Keratinocyte (primary cell): ENCODE results near the gene PPP4R4.

Experiments
- EZH2 ChIP-seq: IDR thresholded peaks from one replicate; pipeline ENCODE4 v1.6.1; 2012; ENCODE audit warnings: inconsistent platforms, mild to moderate bottlenecking, low read length, moderate library complexity
- TF ChIP-seq, protein P1 (sequence below), 3 experiments: IDR thresholded peaks in 1 of 3; conservative IDR thresholded peaks in 1 of 3; optimal IDR thresholded peaks in 1 of 3; 2 replicates in 2 of 3; 3 replicates in 1 of 3; pipeline versions ENCODE3 to v1.5.1; 2011; ENCODE audit warnings: low read length in 3 of 3, mild to moderate bottlenecking in 3 of 3, moderate library complexity in 2 of 3, control low read depth in 1 of 3, inconsistent platforms in 1 of 3; ENCODE audit not compliant: insufficient read depth in 2 of 3; ENCODE audit errors: extremely low read depth in 1 of 3

GRCh38 chr14:94173471-94173884 is 644 bp upstream of the PPP4R4 start:
- TF ChIP-seq, protein P1, sequence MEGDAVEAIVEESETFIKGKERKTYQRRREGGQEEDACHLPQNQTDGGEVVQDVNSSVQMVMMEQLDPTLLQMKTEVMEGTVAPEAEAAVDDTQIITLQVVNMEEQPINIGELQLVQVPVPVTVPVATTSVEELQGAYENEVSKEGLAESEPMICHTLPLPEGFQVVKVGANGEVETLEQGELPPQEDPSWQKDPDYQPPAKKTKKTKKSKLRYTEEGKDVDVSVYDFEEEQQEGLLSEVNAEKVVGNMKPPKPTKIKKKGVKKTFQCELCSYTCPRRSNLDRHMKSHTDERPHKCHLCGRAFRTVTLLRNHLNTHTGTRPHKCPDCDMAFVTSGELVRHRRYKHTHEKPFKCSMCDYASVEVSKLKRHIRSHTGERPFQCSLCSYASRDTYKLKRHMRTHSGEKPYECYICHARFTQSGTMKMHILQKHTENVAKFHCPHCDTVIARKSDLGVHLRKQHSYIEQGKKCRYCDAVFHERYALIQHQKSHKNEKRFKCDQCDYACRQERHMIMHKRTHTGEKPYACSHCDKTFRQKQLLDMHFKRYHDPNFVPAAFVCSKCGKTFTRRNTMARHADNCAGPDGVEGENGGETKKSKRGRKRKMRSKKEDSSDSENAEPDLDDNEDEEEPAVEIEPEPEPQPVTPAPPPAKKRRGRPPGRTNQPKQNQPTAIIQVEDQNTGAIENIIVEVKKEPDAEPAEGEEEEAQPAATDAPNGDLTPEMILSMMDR (optimal IDR thresholded peaks at IDR 0.05 in 1 of 3, IDR thresholded peaks at IDR 0.05 in 1 of 3, conservative IDR thresholded peaks at IDR 0.05 in 1 of 3; ENCODE audit: extremely low read depth in 1 of 3, insufficient read depth in 2 of 3, low read length in 3 of 3) = no peak
- no peak for TF ChIP-seq EZH2
